ENCODE results near the gene KDM2B.

GRCh38 chr12:121602766-121603165 lies 21.9 kb upstream of the KDM2B start:
- TF ChIP-seq EZH2 (IDR thresholded peaks at IDR 0.05) (no peak), POLR2AphosphoS5 (IDR thresholded peaks at IDR 0.05; ENCODE audit: borderline replicate concordance, low read depth, low read length) (no peak)

All from SK-N-MC (cell line).